ENCODE results near the gene MEIS3.

The MEIS3 gene

GRCh38 chr19:47435883-47436417 lies 16.6 kb upstream of the MEIS3 start:
- no peak for DNase-seq (ENCODE audit: low read depth in 3 of 3)

DNA sequence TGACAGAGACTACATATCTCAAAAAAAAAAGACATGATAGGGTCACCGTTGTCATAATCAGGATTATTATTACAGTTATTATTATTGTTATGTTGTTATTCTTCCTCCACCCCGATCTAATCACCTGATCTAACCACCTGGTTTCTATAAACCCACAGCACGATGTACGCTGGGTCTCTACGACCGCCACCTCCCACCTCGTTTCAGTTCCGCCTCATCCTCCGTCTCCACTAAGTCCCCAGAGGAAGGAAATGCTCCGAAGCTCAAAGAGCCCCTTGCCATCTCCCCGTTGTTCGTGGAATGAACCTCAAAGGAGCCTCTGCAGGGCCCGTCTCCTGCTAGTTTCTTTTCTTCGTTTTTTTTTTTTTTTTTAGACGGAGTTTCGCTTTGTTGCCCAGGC lies 15.9 kb upstream of the MEIS3 start:
- no peak for DNase-seq (ENCODE audit: low read depth in 3 of 3)

DNA sequence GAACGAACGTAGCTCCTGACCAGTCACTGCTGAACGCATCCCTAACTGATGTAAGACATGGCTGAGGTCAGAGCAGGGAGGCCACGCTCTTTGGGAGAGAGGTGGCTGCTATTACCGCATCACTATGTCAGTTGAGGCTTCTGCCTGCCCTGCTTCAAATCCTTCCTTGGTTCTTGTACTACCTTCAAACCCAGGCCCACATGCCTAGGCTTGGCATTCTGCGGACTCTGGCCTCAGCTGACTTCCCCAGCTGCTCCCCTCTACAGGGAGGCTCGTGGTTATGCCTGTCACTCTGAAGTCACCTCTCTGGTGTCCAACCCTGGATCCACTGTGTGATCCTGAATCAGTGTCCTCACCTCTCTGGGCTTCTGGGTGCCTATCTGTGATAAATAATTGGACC lies 14.8 kb upstream of the MEIS3 start:
- DNase-seq (ENCODE audit: low read depth in 3 of 3): no peak

DNA sequence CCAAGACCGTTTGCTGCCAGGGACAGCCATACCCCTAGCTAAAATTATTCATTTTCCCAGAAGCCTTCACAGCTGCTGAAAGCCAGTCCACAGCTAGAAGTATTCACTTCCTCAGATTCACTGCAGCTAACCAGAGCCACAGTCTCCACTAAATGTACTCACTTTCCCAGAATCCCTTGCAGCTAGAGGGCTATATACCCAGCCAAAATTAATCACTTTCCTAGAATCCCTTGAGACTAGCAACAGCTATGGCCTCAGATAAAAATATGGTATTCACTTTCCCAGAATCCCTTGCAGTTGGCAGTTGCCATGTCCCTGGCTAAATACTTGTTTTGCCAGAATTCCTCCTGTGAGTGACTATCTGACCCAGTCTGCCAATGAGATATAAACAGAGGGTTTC lies 13.8 kb upstream of the MEIS3 start:
- no peak for DNase-seq (ENCODE audit: low read depth in 3 of 3)

GRCh38 chr19:47432499-47432898 lies 13.2 kb upstream of the MEIS3 start:
- DNase-seq (ENCODE audit: low read depth in 3 of 3): no peak

DNA sequence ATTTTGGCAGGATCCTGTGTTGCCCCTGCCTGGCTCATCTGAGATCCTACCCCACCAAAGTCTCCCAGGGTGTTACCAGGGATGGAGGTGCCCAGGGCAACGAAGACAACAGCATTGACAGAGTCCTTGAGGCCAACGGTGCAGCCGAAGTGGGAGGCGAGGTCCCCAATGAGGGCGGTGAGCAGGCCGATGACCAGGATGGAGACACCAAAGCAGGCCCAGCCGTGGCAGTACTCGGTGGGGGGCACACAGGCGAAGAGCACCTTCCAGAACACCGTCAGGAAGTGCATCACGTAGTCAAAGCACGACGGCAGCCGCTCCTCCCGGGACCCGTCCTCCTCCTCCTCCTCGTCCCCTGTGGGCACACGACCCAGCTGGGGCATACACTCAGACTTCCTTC lies 12.8 kb upstream of the MEIS3 start:
- no peak for DNase-seq (ENCODE audit: low read depth in 3 of 3)

DNA sequence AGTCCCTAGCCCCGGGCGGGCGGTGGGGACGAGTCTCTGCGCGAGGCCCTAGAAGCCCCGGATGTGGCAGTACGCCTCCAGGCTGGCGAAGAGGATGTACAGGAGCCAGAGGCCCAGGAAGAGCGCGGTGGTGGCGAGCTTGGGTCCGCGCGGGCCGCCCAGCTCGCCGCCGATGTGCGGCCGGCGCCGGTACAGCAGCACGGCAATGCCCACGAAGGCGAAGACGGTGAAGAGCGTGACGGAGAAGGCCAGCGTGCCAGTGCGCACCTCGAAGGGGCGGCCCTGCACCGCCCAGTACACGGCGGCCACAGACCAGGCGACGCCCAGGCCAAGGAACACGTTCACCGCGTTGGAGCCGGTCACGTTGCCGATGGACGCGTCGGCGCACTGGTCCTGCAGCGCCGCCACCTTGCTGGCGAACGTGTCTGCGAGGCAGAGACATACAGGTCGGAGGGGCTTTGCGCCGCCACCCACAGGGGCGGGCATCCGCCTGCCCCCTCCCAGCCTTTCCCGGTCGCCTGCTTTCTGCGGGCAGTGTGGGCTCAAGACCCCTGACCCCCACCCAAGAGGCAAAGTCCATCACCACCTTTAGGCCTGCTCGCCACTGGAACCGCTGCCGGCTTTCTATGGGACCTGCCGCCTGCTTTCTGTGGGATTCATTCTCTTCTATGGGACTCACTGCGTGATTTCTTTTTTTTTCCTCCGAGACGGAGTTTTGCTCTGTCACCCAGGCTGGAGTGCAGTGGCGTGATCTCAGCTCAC lies 10.9 kb upstream of the MEIS3 start:
- DNase-seq (ENCODE audit: low read depth in 3 of 3): no peak

- DNase-seq (ENCODE audit: low read depth in 3 of 3): no peak
These were observed 9.9 kb upstream of the MEIS3 start for GRCh38 chr19:47429140-47429793.

DNA sequence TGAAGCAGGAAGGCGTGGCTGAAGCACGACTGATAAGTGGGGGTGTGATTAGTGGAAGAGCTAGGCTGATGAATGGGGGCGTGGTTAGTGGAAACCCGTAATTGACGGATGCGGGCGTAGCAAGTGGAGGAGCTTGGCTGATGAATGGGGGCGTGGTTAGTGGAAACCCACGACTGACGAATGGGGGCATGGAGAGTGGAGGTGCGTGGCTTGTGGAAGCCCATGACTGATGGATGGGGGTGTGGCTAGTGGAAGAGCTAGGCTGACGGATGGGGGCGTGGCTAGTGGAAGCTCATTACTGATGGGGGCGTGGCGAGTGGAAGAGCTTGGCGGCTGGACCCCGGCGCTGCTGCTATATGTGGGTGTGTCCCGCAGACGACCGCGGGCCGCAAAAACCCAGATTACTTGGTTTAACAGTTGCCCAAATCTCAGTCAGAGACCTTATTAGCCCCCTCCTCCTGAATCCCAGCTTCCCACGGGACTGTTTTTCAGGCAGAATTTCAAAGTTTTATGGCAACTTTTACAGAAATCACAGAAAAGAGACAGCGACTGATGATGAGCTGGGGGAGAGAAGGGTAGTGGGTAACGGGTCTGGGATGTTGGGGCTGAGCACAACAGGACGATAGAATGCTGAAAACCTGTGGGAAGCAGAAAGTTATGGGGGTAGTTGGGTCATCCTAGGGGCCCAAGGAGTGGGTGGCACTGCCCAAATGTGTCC lies 9.0 kb upstream of the MEIS3 start:
- peak; percentile 51 to 80 (median 75) for DNase-seq (ENCODE audit: low read depth in 3 of 3)

DNA sequence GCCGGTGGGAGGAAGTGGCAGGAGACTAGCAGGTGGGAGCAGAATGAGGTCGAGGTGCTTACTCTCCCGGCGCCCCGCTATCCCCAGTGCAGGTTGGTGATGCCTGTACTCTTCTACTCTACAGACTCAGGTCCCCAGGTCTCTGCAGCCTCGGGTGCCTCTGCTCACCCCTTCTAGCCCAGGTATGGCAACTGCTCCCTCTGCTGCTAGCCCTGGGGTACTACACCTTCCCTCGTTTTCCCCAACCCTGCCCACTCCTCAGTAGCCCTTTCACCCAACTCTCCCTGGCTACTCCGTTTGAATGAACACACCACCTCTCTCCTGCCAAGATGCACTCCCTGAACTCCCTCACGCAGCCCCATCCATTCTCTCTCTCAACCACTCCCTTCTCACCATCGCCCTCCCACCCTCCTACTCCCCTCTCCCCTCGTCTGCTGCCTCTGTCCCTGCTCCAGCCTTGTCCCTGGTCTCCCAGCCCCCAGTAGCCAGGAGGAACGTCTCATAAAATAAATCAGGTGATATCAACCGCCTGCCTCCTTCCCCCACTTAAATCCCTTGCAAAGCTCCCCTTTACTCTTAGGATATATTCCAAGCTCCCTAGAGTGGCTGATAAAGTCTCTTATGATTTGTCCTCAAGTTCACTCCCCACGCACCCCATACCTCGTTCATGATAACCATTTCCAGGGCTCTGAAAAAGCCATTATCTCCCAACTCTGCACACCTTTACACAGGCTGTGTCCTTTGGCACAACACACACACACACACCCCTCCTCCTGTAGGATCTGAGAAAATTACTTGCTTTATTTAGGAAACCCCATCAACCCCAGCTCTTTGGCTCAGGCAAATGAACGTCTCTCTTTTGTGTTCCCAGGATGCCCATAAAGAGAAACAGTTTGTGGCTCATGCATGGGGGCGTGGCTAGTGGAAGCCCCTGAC lies 8.2 kb upstream of the MEIS3 start:
- DNase-seq (ENCODE audit: low read depth in 3 of 3): peak; percentile 39 to 54 (median 39)

DNA sequence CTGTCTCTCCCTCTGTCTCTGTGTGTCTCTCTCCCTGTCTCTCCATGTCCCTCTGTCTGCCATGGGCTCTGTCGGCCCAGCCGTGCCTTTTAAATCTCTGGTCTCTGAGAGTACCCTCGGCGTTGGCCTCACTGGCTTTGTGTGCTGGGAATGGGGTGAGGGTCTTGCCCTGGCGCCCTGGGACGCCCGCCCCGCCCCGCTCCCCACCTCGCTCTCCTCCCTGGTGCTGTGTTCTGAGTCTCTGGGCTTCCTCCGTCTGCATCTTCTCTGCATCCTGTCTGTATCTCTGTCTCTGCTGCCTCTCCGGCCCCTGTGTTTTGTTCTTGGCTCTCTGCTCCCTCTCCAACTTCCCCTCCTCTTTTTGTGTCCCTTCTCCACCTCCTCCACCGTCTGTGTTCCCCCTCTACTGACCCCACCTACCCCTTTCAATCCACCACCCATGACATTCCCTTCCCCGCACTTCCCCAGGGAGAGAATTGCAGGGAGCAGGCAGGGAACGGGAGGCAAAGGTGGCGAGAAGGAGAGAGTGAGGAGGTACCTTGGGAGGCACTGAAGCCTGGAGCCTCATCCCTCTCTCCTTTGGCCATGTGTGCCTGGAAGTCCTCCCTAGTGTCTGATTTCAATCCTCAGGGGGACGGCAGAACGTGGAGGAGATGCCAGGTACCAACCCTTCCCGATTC lies 4.0 kb upstream of the MEIS3 start:
- no peak for DNase-seq (ENCODE audit: low read depth in 3 of 3)

- DNase-seq (ENCODE audit: low read depth in 3 of 3): no peak
These were observed 3.3 kb upstream of the MEIS3 start for GRCh38 chr19:47422417-47423163.

DNA sequence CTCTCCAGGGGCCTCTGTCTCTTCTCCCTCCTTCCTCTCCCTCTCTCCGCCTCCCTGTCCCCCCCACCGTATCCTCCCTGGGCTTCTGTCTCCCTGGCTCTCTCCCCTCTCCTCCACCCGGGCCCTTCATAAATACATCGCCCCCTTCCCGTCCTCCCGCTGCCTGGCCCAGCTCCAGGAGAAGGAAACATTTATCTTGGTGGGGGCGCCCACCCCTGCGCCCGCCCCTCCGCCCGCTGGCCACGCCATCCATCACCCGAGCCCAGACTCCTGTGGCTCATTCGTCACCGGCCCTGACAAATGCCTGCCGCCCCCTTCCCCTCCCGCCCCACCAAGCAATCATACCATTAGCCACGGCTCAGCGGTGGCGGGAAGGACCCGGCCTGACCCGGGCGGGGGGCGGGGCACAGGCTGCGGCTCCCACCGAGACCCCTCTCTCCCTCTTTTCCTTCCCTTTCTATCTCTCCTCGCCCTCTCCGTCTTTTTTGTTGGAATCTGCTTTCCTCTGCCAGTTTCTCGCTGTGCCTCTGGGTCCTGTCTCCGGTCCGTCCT lies 2.6 kb upstream of the MEIS3 start:
- DNase-seq (ENCODE audit: low read depth in 3 of 3): no peak

DNA sequence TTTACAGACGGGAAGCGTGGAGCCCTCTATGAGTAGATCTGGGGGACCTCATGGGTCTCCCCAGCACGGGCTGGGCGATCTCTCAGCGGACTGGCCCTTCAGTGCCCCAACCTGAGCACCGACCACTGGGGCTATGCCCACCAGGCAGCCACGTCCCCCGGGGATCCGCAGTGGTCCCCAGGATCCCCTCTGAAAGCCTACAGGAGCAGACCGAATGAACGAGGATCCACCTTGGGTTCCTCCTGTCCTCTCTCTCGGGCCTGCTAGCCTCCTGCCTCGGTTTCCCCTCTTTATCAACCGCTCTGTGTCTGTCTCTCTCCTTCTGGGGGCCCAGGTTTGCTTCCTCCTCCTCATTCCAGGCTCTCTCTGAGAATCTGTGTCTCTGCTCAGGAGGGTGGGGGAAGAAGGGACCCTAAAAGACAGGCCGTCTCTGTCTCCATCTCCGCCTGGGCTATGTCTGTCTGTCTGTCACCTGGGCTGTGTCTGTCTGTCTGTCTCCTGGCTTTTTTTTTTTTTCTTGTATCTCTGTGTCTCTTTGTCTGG lies 2.0 kb upstream of the MEIS3 start:
- DNase-seq (ENCODE audit: low read depth in 3 of 3): no peak

GRCh38 chr19:47419789-47420188 lies 462 bp upstream of the MEIS3 start:
- no peak for DNase-seq (ENCODE audit: low read depth in 3 of 3)

DNA sequence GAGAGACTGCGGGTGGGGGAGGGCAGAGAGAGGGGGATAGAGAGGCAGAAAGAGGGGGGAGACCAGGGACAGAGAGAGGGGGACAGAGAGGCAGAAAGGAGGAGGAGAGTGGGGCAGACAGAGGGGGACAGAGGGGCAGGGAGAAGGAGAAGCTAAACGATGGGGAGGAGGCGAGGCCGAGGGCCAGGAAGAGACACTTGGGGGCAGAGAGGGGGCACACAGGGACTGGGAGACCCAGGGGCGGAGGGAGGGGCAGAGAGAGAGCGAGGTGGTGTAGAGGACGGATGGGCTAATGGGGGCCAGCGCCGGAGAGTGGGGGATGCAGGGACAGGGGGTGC lies 666 bp downstream of the MEIS3 start:
- DNase-seq (ENCODE audit: low read depth in 3 of 3): no peak

DNA sequence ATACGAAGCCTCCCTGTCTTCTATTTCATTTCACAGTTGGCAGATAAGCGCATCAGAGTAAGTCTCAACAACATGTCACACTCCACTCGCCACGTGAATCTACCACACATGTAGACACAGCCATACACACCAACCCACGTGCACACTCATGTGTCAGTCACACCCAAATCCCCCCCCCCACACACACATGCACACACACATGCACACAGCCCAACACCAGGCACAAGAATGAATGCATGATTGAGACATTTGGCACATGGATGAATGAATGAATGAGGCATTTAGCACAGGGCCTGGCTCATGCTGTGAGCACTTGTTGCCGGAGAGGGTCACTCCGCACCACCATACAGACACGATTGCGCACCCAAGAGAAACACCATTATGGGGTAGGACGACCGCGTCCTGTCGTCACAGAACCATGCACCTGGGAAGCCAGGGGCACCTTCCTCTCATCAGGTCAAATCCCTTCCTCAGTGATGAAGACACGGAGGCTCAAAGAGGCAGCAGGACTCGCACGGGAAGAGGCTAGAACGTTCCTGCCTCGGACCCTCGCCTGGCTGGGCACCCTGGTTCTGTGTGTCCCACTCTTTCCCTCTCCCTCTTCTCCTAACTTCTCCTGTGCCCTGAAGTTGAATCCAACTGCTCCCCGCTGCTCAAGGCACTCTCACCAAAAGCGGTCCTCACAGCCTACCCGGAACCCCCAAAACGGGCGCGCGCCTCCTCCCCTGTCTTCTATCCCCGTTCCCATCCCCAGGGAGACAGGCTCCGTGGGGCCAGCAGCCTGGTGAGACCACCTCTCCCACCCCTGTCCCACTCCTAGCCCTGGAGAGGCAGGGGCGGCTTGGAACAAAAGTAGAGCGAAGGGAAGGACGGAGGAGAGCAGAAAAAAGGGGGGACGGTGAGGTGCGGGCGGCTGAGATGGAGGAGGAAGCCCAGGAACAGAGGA lies 1.3 kb downstream of the MEIS3 start:
- DNase-seq (ENCODE audit: low read depth in 3 of 3): no peak

GRCh38 chr19:47417107-47417745 lies 2.1 kb downstream of the MEIS3 start:
- DNase-seq (ENCODE audit: low read depth in 3 of 3): no peak

All from stimulated activated CD4-positive, alpha-beta T cell treated with anti-CD3 and anti-CD28 coated beads, TNF-alpha, amount 100 ng/mL, for 4 hours (primary cell).